Measurements from ENCODE around the gene KLF11. TPM values are rescaled to one million over a fixed set of nuclear protein-coding genes. Genes with fewer than 3 reads are reported as not detected.

Gene KLF11
- polyA plus RNA-seq, 3 donors from 2014 or later, result 10.5 to 18.8 (median 11.7) TPM

DNA sequence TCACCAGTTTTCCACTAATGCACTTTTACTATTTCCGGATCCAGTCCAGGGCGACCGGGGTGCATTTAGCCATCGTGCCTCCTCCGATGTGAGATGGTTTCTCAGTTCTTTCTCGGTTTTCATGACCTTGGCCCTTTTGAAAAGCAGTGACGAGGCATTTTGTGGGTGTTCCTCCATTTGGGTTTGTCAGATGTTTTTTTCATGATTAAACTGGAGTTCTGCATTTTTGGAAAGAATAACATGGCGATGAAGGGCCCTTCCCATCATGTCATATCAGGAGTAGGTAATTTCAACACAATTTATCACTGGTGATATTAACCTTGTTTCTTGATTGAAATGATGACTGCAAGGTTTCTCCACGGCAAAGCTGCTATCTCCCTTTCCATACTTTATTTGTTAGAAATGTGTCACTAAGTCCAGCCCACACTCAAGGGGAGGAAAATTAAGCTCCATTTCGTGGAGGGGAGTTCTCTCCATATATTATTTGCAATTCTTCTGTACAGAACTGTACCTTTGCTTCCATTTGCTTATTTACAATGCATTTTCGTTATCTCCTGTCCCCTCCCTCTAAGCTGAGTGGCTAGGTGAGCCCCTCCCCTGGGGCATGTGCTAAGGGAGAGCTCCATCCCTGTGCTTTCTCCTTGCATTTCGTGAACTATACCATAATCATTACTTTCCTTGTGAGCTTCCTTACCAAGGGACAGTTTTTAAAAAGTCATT is 8.9 kb upstream of the KLF11 start:
- DNase-seq, result no peak
- H3K27ac Mint-ChIP-seq, result peak overlapping the region; percentile 69 to 91 (median 84)
- H3K27me3 Mint-ChIP-seq (ENCODE audit: low read depth in 3 of 3), result peaks cover 0 to 4% (median 3%) of the 10 kb centered on the region in 3 donors
- no peaks in the 10 kb centered on the region for H3K9me3 Mint-ChIP-seq
- H3K36me3 Mint-ChIP-seq, result peaks cover 0 to 3% (median 0%) of the 10 kb centered on the region in 3 donors
- peaks cover 43 to 56% of the 10 kb centered on the region in 2 donors for H3K4me1 Mint-ChIP-seq
- peak overlapping the region; percentile 50 to 73 (median 62) for H3K4me3 Mint-ChIP-seq

DNA sequence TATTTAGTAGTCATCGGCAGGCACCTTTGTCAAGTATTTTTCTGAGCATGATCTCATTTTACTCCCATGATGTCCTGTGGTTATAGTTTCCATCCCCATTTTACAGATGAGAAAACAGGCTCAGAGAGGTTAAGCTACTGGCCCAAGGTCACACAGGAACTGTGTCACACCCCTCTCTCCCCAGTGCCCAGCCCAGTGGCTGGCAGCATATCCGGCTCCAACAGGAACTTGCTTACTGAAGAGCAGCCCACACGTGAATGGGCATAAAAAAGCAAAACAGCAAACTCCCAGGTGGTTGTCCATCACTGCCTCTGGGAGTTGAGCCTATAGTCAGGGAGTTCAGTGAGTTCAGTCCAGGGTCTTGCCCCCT is 8.3 kb upstream of the KLF11 start:
- no peak for DNase-seq
- Mint-ChIP-seq H3K4me3 (peak overlapping the region; percentile 50 to 73 (median 62)), H3K4me1 (peaks cover 37 to 50% of the 10 kb centered on the region in 2 donors), H3K9me3 (no peaks in the 10 kb centered on the region), H3K27me3 (ENCODE audit: low read depth in 3 of 3) (peaks cover 0 to 4% (median 0%) of the 10 kb centered on the region in 3 donors), H3K36me3 (peaks cover 0 to 3% (median 0%) of the 10 kb centered on the region in 3 donors), H3K27ac (peak overlapping the region; percentile 69 to 91 (median 84))

DNA sequence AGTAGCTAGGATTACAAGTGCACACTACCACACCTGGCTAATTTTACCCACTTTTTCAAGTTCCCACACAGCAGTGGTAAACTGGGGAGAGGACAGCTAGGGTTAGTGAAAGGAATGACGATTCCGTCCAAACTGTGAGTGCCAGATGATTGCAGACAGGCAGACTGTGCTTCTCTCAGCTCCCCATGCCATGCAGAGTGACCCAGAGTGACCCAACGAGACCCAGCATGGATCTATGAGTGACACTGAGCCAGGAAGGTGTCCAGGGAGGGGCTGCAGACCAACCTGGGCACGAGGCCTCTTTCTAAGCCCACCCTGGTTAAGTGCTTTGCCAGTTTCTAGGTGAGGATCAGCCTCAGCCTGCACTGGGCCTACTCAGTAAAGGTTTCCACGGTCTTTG is 7.7 kb upstream of the KLF11 start:
- Mint-ChIP-seq H3K4me3 (peak overlapping the region in 4 of 5 donors; percentile 22 to 73 (median 66)), H3K9me3 (no peaks in the 10 kb centered on the region), H3K27me3 (ENCODE audit: low read depth in 3 of 3) (peaks cover 0 to 4% (median 0%) of the 10 kb centered on the region in 3 donors), H3K27ac (peak overlapping the region; percentile 48 to 90 (median 74)), H3K4me1 (peaks cover 31 to 44% of the 10 kb centered on the region in 2 donors), H3K36me3 (peaks cover 0 to 3% (median 0%) of the 10 kb centered on the region in 3 donors)
- DNase-seq, result no peak

GRCh38 chr2:10036095-10036884 is 7.1 kb upstream of the KLF11 start:
- peak overlapping the region in 5 of 6 donors; percentile 16 to 80 (median 53) for H3K27ac Mint-ChIP-seq
- H3K4me1 Mint-ChIP-seq, result peaks cover 26 to 38% of the 10 kb centered on the region in 2 donors
- DNase-seq, result peak; percentile 46 to 58 (median 47)
- H3K36me3 Mint-ChIP-seq, result peaks cover 0 to 3% (median 0%) of the 10 kb centered on the region in 3 donors
- peaks cover 0 to 4% (median 0%) of the 10 kb centered on the region in 3 donors for H3K27me3 Mint-ChIP-seq (ENCODE audit: low read depth in 3 of 3)
- no peaks in the 10 kb centered on the region for H3K9me3 Mint-ChIP-seq
- H3K4me3 Mint-ChIP-seq, result peak overlapping the region in 4 of 5 donors; percentile 22 to 73 (median 66)

DNA sequence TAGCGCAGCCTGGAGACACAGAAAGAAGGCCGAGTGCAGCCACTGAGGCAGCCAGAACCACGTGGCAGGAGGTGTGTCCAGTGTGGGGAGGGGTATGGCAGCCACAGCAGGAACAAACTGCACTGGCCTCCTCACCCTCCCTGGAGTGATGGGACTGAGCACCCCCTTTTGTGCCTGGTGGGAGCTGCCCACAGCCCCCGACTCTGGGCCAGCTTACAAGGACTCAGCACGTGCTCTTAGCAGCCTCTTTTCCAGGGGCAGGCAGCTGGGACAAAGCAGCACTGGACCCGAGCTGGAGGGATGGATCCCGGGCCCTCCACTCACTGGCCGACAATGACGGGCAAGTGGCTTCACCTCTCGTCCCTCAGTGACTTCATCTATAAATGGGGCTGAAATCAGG is 5.2 kb upstream of the KLF11 start:
- peaks cover 37 to 51% of the 10 kb centered on the region in 2 donors for H3K4me1 Mint-ChIP-seq
- peak overlapping the region in 2 of 6 donors; percentile 7 to 44 for H3K27ac Mint-ChIP-seq
- DNase-seq, result no peak
- H3K4me3 Mint-ChIP-seq, result no peak overlapping the region
- no peaks in the 10 kb centered on the region for H3K9me3 Mint-ChIP-seq
- peaks cover 0 to 3% (median 0%) of the 10 kb centered on the region in 3 donors for H3K36me3 Mint-ChIP-seq
- H3K27me3 Mint-ChIP-seq (ENCODE audit: low read depth in 3 of 3), result peaks cover 3 to 10% (median 9%) of the 10 kb centered on the region in 3 donors

GRCh38 chr2:10038716-10039115 is 4.6 kb upstream of the KLF11 start:
- Mint-ChIP-seq H3K27me3 (ENCODE audit: low read depth in 3 of 3) (peaks cover 3 to 13% (median 9%) of the 10 kb centered on the region in 3 donors), H3K4me3 (no peak overlapping the region), H3K9me3 (no peaks in the 10 kb centered on the region), H3K27ac (peak overlapping the region in 5 of 6 donors; percentile 23 to 71 (median 41)), H3K4me1 (peaks cover 34 to 48% of the 10 kb centered on the region in 2 donors), H3K36me3 (peaks cover 0 to 3% (median 0%) of the 10 kb centered on the region in 3 donors)
- DNase-seq, result no peak

DNA sequence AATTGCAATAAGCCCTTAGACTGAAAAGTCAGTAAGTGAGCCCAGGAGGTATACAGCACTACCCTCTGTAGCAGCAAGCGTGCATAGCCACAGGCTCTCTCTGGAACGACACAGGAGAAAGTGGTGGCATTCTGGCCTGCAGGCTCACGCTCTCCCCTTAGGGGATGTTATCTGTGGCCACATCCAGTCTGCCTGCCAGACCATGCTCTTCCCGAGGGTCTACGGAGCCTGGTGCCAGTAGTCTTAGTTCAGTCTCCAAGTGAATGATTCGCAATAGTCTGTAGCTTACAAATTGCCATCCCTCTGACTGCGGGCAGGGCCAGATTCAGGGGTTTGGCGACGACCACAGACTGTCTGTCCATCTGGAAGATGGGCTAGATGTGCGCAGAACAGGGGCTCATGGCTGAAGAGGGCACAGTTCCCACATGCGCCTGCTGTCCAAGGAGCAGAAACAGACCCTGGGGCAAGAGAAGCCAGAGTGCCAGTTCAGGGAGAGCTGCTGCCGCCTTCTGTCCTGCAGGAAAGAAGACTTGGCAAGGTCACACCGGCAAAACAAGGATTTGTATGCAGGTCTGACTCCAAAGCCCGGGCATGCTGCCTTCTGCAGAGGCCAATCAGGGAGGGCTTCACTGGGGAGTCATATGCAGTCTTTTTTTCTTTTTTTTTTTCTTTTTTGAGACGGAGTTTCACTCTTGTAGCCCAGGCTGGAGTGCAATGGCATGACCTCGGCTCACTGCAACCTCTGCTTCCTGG is 3.5 kb upstream of the KLF11 start:
- Mint-ChIP-seq H3K9me3 (no peaks in the 10 kb centered on the region), H3K27ac (peak overlapping the region in 1 of 6 donors; percentile 35), H3K4me1 (peaks cover 33 to 46% of the 10 kb centered on the region in 2 donors), H3K36me3 (peaks cover 0 to 3% (median 0%) of the 10 kb centered on the region in 3 donors), H3K4me3 (peak overlapping the region in 2 of 5 donors; percentile 5 to 7), H3K27me3 (ENCODE audit: low read depth in 3 of 3) (peaks cover 12 to 23% (median 14%) of the 10 kb centered on the region in 3 donors)
- no peak for DNase-seq

- Mint-ChIP-seq H3K4me3 (peak overlapping the region; percentile 86 to 97 (median 93)), H3K27me3 (ENCODE audit: low read depth in 3 of 3) (peaks cover 12 to 31% (median 16%) of the 10 kb centered on the region in 3 donors), H3K9me3 (no peaks in the 10 kb centered on the region), H3K27ac (peak overlapping the region in 5 of 6 donors; percentile 50 to 99 (median 94)), H3K4me1 (peaks cover 30 to 34% of the 10 kb centered on the region in 2 donors), H3K36me3 (peaks cover 0 to 7% (median 0%) of the 10 kb centered on the region in 3 donors)
- DNase-seq, result no peak
Observed at GRCh38 chr2:10041711-10042110, 1.6 kb upstream of the KLF11 start.

DNA sequence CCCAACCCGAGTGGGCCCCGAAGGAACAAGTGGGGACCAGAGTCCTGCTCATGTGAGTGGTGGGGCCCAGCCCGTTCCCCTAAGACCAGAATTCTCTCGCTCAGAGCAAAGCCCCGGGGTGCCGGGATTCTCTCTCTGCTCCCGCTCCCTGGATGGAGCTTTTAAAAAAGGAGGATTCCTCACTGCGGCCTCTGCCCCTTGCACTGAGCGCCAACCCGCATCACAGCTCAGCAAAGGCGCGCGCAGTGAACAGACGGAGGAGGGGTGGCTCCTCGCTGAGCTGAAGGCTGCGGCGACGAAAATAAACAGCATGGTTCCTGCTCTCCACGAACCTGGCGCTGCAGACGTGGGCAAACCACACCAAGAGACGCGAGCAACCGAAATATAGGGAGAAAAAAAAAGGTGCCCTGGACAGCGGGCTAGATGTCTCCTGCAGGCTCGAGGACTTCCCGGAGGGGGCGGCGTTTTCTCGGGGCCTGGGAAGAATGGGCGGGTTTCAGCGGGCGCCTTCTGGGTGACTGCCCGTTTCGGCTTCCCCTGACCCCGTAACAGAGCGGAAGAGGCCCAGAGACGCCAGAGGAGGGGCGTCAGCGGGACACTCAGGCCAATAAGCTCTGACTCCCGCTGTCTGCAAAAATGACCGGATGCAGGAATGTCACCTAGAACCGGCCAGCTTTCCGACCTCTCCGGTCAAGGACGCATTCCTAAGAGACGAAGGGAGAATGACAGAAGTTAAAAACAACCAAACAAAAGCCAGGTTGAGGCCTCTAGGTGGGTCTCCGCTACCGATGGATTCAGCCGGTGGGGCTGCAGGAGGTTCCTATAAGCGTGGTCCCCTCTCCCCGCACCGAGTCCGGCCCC is 819 bp upstream of the KLF11 start:
- H3K4me3 Mint-ChIP-seq, result peak overlapping the region; percentile 86 to 97 (median 93)
- peaks cover 12 to 31% (median 14%) of the 10 kb centered on the region in 3 donors for H3K27me3 Mint-ChIP-seq (ENCODE audit: low read depth in 3 of 3)
- peaks cover 28 to 41% of the 10 kb centered on the region in 2 donors for H3K4me1 Mint-ChIP-seq
- H3K27ac Mint-ChIP-seq, result peak overlapping the region; percentile 90 to 99 (median 98)
- no peaks in the 10 kb centered on the region for H3K9me3 Mint-ChIP-seq
- H3K36me3 Mint-ChIP-seq, result peaks cover 0 to 12% (median 4%) of the 10 kb centered on the region in 3 donors
- peak; percentile 40 to 58 (median 57) for DNase-seq

DNA sequence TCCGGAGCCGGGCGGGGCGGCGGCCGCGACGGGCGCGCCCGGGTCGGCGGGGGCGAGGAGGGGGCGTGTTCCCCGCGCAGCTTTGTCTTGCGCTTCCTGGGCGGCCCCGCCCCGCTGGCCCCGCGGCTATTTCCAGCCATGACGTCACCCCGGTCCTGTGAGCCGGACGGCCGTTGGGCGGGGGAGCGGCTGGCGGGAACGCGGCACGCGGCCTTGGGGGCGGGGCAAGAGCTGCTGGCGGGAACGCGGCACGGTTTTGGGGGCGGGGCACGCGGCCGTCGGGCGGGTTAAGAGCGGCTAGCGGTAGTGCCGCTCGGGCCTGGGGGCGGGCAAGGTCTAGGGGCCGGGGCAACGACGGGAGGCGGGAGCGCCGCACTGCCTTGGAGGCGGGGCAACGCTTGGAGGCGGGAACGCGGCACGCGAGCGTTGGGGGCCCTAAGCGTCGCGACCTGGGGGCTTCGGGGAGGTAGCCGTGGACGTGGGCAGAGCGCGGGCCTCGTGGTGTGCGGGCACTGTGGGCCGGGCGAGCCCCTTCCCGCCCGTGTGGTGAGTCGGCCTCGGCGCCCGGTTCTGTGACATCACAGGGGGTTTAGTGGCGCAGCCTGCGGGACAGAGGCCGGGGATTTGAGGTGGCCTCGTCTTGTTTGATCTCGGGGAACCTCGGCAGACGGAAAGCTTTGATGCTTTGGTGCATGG is 704 bp downstream of the KLF11 start:
- Mint-ChIP-seq H3K27me3 (ENCODE audit: low read depth in 3 of 3) (peaks cover 12 to 31% (median 12%) of the 10 kb centered on the region in 3 donors), H3K36me3 (peaks cover 0 to 10% (median 4%) of the 10 kb centered on the region in 3 donors), H3K4me1 (peaks cover 23 to 49% of the 10 kb centered on the region in 2 donors), H3K27ac (peak overlapping the region; percentile 80 to 96 (median 91)), H3K9me3 (no peaks in the 10 kb centered on the region), H3K4me3 (peak overlapping the region; percentile 78 to 84 (median 81))
- DNase-seq, result peak; percentile 93 to 95 (median 94)

- peaks cover 25 to 55% of the 10 kb centered on the region in 2 donors for H3K4me1 Mint-ChIP-seq
- H3K27me3 Mint-ChIP-seq (ENCODE audit: low read depth in 3 of 3), result peaks cover 12 to 33% (median 12%) of the 10 kb centered on the region in 3 donors
- H3K27ac Mint-ChIP-seq, result peak overlapping the region; percentile 56 to 96 (median 91)
- no peaks in the 10 kb centered on the region for H3K9me3 Mint-ChIP-seq
- H3K4me3 Mint-ChIP-seq, result peak overlapping the region; percentile 30 to 84 (median 61)
- peaks cover 0 to 17% (median 7%) of the 10 kb centered on the region in 3 donors for H3K36me3 Mint-ChIP-seq
- DNase-seq, result no peak
Observed at GRCh38 chr2:10045561-10046355, 2.4 kb downstream of the KLF11 start.
